Measurements from ENCODE around the gene B4GALNT2. TPM values are rescaled to one million over a fixed set of nuclear protein-coding genes. Genes with fewer than 3 reads are reported as not detected.
A peak's percentile ranks its signal among the peaks of the same experiment; 100 is the strongest.

Gene B4GALNT2
- total and polyA plus RNA-seq, 2 of the 13 experiments (the other 11 are each of a cell fraction or from before 2014, with no cell fraction given): not detected

DNA sequence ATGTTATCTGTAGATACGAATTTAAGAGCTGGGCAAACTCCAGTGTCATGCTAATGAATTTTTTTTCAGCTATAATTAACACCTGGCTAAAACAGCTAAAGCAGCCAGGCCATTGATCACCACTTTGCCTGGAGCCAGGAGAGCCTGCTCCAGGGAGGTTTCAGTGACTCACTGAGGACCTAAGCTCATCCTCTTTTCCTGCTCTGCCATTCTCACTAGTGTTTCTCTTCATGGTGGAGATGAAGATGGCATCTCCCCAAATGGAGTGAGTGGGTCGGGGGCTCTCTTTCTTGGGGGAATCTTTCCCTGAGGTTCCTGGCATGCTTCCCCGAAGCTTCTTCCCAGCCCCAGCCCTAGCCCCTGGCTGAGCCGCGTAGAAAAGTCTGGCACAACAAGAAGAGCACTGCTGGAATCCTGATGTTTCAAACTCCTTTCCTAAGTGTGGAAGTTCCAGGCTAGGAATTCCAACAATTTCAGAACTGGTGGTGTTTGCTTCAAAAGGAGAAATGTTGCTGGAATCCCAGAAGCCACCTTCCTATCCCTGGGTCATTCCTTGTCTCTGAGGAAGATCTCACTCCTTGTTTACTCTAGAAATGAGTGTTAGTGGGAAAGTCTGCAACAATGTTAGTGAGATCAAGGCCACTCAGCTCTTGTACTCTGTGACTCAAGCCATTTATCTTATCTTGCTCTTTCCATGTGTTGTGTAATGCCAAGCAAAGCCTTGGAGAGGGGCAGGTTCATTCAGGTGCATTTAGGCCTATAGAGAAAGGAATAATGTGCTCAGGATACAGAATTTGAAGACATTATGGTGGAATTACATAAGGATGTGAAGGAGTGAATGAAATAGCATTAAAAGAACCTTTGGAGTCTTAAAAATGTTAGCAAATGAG lies 26.0 kb upstream of the B4GALNT2 start (continued):
- TF ChIP-seq, protein P1, sequence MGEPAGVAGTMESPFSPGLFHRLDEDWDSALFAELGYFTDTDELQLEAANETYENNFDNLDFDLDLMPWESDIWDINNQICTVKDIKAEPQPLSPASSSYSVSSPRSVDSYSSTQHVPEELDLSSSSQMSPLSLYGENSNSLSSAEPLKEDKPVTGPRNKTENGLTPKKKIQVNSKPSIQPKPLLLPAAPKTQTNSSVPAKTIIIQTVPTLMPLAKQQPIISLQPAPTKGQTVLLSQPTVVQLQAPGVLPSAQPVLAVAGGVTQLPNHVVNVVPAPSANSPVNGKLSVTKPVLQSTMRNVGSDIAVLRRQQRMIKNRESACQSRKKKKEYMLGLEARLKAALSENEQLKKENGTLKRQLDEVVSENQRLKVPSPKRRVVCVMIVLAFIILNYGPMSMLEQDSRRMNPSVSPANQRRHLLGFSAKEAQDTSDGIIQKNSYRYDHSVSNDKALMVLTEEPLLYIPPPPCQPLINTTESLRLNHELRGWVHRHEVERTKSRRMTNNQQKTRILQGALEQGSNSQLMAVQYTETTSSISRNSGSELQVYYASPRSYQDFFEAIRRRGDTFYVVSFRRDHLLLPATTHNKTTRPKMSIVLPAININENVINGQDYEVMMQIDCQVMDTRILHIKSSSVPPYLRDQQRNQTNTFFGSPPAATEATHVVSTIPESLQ (CRISPR knock-in tag; conservative IDR thresholded peaks at IDR 0.05): 0 out of 2 replicates have a peak, but pooled peaks have one; percentile 95
- TF ChIP-seq ZNF749 (CRISPR knock-in tag; IDR thresholded peaks at IDR 0.05; ENCODE audit: borderline replicate concordance) (no peak), POGZ (CRISPR knock-in tag; IDR thresholded peaks at IDR 0.05) (peak; percentile 33; the same call in 1 of the 2 replicates), KLF12 (CRISPR knock-in tag; IDR thresholded peaks at IDR 0.05; ENCODE audit: borderline replicate concordance) (no peak), ZNF839 (CRISPR knock-in tag; IDR thresholded peaks at IDR 0.05; ENCODE audit: borderline replicate concordance) (no peak), ZFP90 (CRISPR knock-in tag; IDR thresholded peaks at IDR 0.05; ENCODE audit: borderline replicate concordance) (peak; percentile 73; the same call in 1 of the 2 replicates), HNRNPH1 (optimal IDR thresholded peaks at IDR 0.05; ENCODE audit: low read depth, low read length) (no peak), ZFY (CRISPR knock-in tag; IDR thresholded peaks at IDR 0.05) (peak; percentile 37; the same call in 1 of the 2 replicates), IKZF4 (CRISPR knock-in tag; IDR thresholded peaks at IDR 0.05; ENCODE audit: borderline replicate concordance, low read depth, not compliant biosample characterization) (no peak), PHF21A (CRISPR knock-in tag; IDR thresholded peaks at IDR 0.05) (peak; percentile 34; the same call in 1 of the 2 replicates), ONECUT2 (CRISPR knock-in tag; IDR thresholded peaks at IDR 0.05) (peak; percentile 63; the same call in 1 of the 2 replicates), ZNF264 (CRISPR knock-in tag; IDR thresholded peaks at IDR 0.05) (peak; percentile 82; the same call in 1 of the 2 replicates), ZNF136 (CRISPR knock-in tag; IDR thresholded peaks at IDR 0.05; ENCODE audit: low read depth) (no peak), NR2C2 (CRISPR knock-in tag; IDR thresholded peaks at IDR 0.05; ENCODE audit: borderline replicate concordance) (peak; percentile 73), ADNP (CRISPR knock-in tag; IDR thresholded peaks at IDR 0.05) (no peak), TARDBP (CRISPR knock-in tag; IDR thresholded peaks at IDR 0.05) (peak; percentile 91), ETV6 (CRISPR knock-in tag; conservative IDR thresholded peaks at IDR 0.05) (no peak; the same call in 1 of the 2 replicates), ZNF607 (CRISPR knock-in tag; IDR thresholded peaks at IDR 0.05; ENCODE audit: borderline replicate concordance) (no peak), ZBTB7B (CRISPR knock-in tag; IDR thresholded peaks at IDR 0.05) (peak; percentile 82; the same call in 1 of the 2 replicates), SP4 (CRISPR knock-in tag; IDR thresholded peaks at IDR 0.05) (0 out of 2 replicates have a peak, but pooled peaks have one; percentile 41), FOXJ3 (CRISPR knock-in tag; IDR thresholded peaks at IDR 0.05; ENCODE audit: borderline replicate concordance) (peak; percentile 92; the same call in 1 of the 2 replicates), ATF1 (CRISPR knock-in tag; IDR thresholded peaks at IDR 0.05) (peak; percentile 47; the same call in 1 of the 2 replicates), NKX3-1 (CRISPR knock-in tag; IDR thresholded peaks at IDR 0.05) (no peak), ZNF354B (CRISPR knock-in tag; IDR thresholded peaks at IDR 0.05) (no peak)
- TF ChIP-seq, protein P2, sequence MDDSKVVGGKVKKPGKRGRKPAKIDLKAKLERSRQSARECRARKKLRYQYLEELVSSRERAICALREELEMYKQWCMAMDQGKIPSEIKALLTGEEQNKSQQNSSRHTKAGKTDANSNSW (CRISPR knock-in tag; IDR thresholded peaks at IDR 0.05; ENCODE audit: borderline replicate concordance): no peak
- TF ChIP-seq, protein P3, sequence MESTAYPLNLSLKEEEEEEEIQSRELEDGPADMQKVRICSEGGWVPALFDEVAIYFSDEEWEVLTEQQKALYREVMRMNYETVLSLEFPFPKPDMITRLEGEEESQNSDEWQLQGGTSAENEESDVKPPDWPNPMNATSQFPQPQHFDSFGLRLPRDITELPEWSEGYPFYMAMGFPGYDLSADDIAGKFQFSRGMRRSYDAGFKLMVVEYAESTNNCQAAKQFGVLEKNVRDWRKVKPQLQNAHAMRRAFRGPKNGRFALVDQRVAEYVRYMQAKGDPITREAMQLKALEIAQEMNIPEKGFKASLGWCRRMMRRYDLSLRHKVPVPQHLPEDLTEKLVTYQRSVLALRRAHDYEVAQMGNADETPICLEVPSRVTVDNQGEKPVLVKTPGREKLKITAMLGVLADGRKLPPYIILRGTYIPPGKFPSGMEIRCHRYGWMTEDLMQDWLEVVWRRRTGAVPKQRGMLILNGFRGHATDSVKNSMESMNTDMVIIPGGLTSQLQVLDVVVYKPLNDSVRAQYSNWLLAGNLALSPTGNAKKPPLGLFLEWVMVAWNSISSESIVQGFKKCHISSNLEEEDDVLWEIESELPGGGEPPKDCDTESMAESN (CRISPR knock-in tag; conservative IDR thresholded peaks at IDR 0.05): peak; percentile 76
